ENCODE results near the gene ST3GAL4.
"Not testable (repeated sequence)": the region's sequence is repeated elsewhere in the genome, so short reads cannot be mapped to it uniquely, and the experiment has no call there.

ST3GAL4 gene

GRCh38 chr11:126386729-126387071 lies 31.2 kb downstream of the ST3GAL4 start:
- peak; percentile 58 for DNase-seq (ENCODE audit: low read depth, low spot score)

- DNase-seq (ENCODE audit: low read depth, low spot score), result no peak
These were observed 32.4 kb downstream of the ST3GAL4 start for GRCh38 chr11:126387857-126388256.

- DNase-seq (ENCODE audit: low read depth, low spot score), result no peak
These were observed 34.9 kb downstream of the ST3GAL4 start for GRCh38 chr11:126390272-126390867.

- DNase-seq (ENCODE audit: low read depth, low spot score), result no peak
These were observed 35.9 kb downstream of the ST3GAL4 start for GRCh38 chr11:126391286-126391954.

GRCh38 chr11:126391970-126392632 lies 36.6 kb downstream of the ST3GAL4 start:
- no peak for DNase-seq (ENCODE audit: low read depth, low spot score)

GRCh38 chr11:126392633-126393013 lies 37.1 kb downstream of the ST3GAL4 start:
- DNase-seq (ENCODE audit: low read depth, low spot score), result no peak

- DNase-seq (ENCODE audit: low read depth, low spot score), result no peak
These were observed 37.7 kb downstream of the ST3GAL4 start for GRCh38 chr11:126393143-126393542.

GRCh38 chr11:126394036-126394435 lies 38.5 kb downstream of the ST3GAL4 start:
- no peak for DNase-seq (ENCODE audit: low read depth, low spot score)

- DNase-seq (ENCODE audit: low read depth, low spot score), result not testable (repeated sequence)
These were observed 39.2 kb downstream of the ST3GAL4 start for GRCh38 chr11:126394634-126395072.

GRCh38 chr11:126395784-126396183 lies 40.3 kb downstream of the ST3GAL4 start:
- DNase-seq (ENCODE audit: low read depth, low spot score), result not testable (repeated sequence)

GRCh38 chr11:126396266-126396665 lies 40.8 kb downstream of the ST3GAL4 start:
- DNase-seq (ENCODE audit: low read depth, low spot score), result not testable (repeated sequence)

GRCh38 chr11:126396965-126397364 lies 41.5 kb downstream of the ST3GAL4 start:
- no peak for DNase-seq (ENCODE audit: low read depth, low spot score)

- no peak for DNase-seq (ENCODE audit: low read depth, low spot score)
These were observed 42.8 kb downstream of the ST3GAL4 start for GRCh38 chr11:126398296-126398695.

- no peak for DNase-seq (ENCODE audit: low read depth, low spot score)
These were observed 43.2 kb downstream of the ST3GAL4 start for GRCh38 chr11:126398721-126399120.

GRCh38 chr11:126400019-126400418 lies 44.5 kb downstream of the ST3GAL4 start:
- no peak for DNase-seq (ENCODE audit: low read depth, low spot score)

GRCh38 chr11:126400479-126400878 lies 45.0 kb downstream of the ST3GAL4 start:
- no peak for DNase-seq (ENCODE audit: low read depth, low spot score)

- peak; percentile 93 for DNase-seq (ENCODE audit: low read depth, low spot score)
These were observed 47.6 kb downstream of the ST3GAL4 start for GRCh38 chr11:126403022-126403581.

- DNase-seq (ENCODE audit: low read depth, low spot score), result no peak
These were observed 48.2 kb downstream of the ST3GAL4 start for GRCh38 chr11:126403658-126404057.

GRCh38 chr11:126404367-126404766 lies 48.9 kb downstream of the ST3GAL4 start:
- DNase-seq (ENCODE audit: low read depth, low spot score), result peak; percentile 46

GRCh38 chr11:126405374-126405773 lies 49.9 kb downstream of the ST3GAL4 start:
- DNase-seq (ENCODE audit: low read depth, low spot score), result peak; percentile 70

- DNase-seq (ENCODE audit: low read depth, low spot score), result peak; percentile 83
These were observed 50.4 kb downstream of the ST3GAL4 start for GRCh38 chr11:126405906-126406305.

GRCh38 chr11:126406368-126406767 lies 50.9 kb downstream of the ST3GAL4 start:
- DNase-seq (ENCODE audit: low read depth, low spot score), result no peak

- DNase-seq (ENCODE audit: low read depth, low spot score), result no peak
These were observed 51.6 kb downstream of the ST3GAL4 start for GRCh38 chr11:126407101-126407521.

Measured in ELF-1 (cell line).